SJCRH30 (cell line): ENCODE measurements around the gene KCNG1. TPM values are rescaled to one million over a fixed set of nuclear protein-coding genes. Genes with fewer than 3 reads are reported as not detected.

Experiments
- DNase-seq, 2 experiments: peaks; one replicate each; pipeline ENCODE4 v3.0.0-alpha.2; 2015 to 2020
- H3K27ac ChIP-seq: fragments of 250-450 bp; sonication (Bioruptor Pico); 2 replicates; pipeline ENCODE4 v1.5.1; 2020; ENCODE audit warnings: mild to moderate bottlenecking, moderate library complexity
- H3K27me3 ChIP-seq: fragments of 250-450 bp; sonication (Bioruptor Pico); 2 replicates; pipeline ENCODE4 v1.5.1; 2020; ENCODE audit warnings: mild to moderate bottlenecking, moderate library complexity
- H3K36me3 ChIP-seq: fragments of 250-450 bp; sonication (Bioruptor Pico); 2 replicates; pipeline ENCODE4 v1.5.1; 2020; ENCODE audit warnings: mild to moderate bottlenecking, moderate library complexity
- H3K4me1 ChIP-seq: fragments of 250-450 bp; sonication (Bioruptor Pico); 2 replicates; pipeline ENCODE4 v1.5.1; 2020; ENCODE audit warnings: mild to moderate bottlenecking, moderate library complexity
- H3K4me3 ChIP-seq: fragments of 250-450 bp; sonication (Bioruptor Pico); 2 replicates; pipeline ENCODE4 v1.5.1; 2020; ENCODE audit warnings: mild to moderate bottlenecking, moderate library complexity
- H3K9me3 ChIP-seq: fragments of 250-450 bp; sonication (Bioruptor Pico); replicated peaks from 2 replicates; pipeline ENCODE4 v1.5.1; 2020; ENCODE audit warnings: mild to moderate bottlenecking, moderate library complexity
- total RNA-seq: library from RNA; depleted of rRNA; stranded (reverse); fragments of >200 nt; shearing (Covaris generic); gene quantifications from 2 replicates; pipeline ENCODE4 v1.2.3, GENCODE V29; 2014; rRNA removed

The KCNG1 gene
- total RNA-seq, 1 experiment from 2014 or later: 9.3 TPM

DNA sequence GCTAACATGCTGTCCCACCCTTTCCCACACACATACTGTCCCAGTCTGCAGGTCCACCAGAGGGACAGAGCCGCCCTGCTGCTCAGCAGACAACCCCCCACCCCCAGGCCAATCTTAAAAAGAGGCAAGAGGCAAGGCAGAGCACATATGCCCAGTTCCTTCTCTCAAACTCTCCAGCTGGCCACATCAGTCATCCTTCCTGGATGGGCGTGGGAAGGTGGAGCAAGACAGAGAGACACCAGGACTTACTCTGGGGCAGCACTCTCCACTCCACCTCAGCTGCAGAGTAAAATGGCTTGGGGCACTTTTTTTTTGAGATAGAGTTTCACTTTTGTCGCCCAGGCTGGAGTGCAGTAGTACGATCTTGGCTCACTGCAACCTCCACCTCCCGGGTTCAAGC lies 53.5 kb downstream of the KCNG1 start:
- peak overlapping the region; percentile 76 for H3K27ac ChIP-seq
- peak; percentile 99 to 100 for DNase-seq
- peaks cover 34% of the 10 kb centered on the region for H3K4me1 ChIP-seq
- H3K9me3 ChIP-seq: peaks cover 1% of the 10 kb centered on the region; the same call in 1 of the 2 replicates
- no peaks in the 10 kb centered on the region for H3K27me3 ChIP-seq
- H3K36me3 ChIP-seq: no peaks in the 10 kb centered on the region
- H3K4me3 ChIP-seq: no peak overlapping the region

DNA sequence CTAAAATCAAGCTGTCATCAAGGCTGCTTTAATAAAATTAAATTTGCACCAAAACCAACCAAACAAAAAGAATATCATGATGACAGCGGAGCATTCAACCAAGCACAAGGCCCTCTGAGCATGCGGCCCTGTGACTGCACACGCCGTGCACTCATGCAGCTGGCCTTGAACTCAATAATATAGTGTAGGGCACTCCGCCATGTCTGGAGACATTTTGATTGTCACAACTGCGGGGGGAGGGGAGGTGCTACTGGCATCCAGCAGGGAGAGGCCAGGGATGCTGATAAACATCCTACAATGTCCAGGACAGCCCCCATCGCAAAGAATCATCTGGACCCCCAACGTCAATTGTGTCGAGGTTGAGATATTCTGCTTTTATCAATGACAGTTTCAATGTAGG lies 54.6 kb downstream of the KCNG1 start:
- Histone ChIP-seq H3K27me3 (no peaks in the 10 kb centered on the region), H3K27ac (peak overlapping the region; percentile 76), H3K4me1 (peaks cover 34% of the 10 kb centered on the region), H3K9me3 (no peaks in the 10 kb centered on the region), H3K36me3 (no peaks in the 10 kb centered on the region), H3K4me3 (no peak overlapping the region)
- peak; percentile 45 to 52 for DNase-seq

DNA sequence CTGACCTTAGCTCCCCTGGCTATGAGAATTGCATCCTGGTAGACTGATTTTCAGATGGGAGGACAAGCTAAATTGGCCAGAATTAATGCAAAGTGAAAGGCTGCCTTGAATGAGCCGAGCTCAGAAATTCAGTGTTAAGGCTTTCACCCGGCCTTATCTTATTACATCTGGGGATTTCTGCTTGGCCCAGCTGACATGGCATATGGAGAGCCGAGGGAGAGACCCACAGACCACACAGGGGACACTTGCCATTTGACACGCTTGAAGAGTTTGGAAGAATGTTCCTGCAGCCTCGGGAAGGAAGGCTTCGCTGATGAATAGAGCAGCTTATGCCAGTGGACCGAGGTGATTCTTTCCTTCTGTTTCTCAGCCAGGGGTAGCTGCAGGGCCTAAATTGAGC lies 55.3 kb downstream of the KCNG1 start:
- peaks cover 34% of the 10 kb centered on the region for H3K4me1 ChIP-seq
- no peaks in the 10 kb centered on the region for H3K36me3 ChIP-seq
- H3K9me3 ChIP-seq: no peaks in the 10 kb centered on the region
- peak overlapping the region; percentile 76 for H3K27ac ChIP-seq
- no peaks in the 10 kb centered on the region for H3K27me3 ChIP-seq
- peak overlapping the region; percentile 11; the same call in 1 of the 2 replicates for H3K4me3 ChIP-seq
- DNase-seq: peak; percentile 96 to 99

DNA sequence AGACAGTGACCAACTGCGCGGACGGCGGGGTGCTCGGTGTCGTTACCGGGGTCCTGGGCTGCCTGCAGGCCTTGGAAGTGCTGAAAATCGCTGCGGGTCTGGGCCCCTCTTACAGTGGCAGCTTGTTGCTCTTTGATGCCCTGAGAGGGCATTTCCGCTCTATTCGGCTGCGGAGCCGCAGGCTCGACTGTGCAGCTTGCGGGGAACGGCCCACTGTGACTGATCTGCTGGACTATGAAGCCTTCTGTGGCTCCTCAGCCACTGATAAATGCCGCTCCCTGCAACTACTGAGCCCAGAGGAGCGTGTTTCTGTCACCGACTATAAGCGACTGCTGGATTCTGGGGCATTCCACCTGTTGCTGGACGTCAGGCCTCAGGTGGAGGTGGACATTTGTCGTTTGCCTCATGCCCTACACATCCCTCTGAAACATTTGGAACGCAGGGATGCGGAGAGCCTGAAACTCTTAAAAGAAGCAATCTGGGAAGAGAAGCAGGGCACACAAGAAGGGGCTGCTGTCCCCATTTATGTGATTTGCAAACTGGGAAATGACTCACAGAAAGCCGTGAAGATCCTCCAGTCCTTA lies 63.3 kb downstream of the KCNG1 start:
- H3K4me1 ChIP-seq: peaks cover 7% of the 10 kb centered on the region; the same call in 1 of the 2 replicates
- peak overlapping the region; percentile 98; the same call in 1 of the 2 replicates for H3K27ac ChIP-seq
- H3K36me3 ChIP-seq: peaks cover 14% of the 10 kb centered on the region
- no peaks in the 10 kb centered on the region for H3K27me3 ChIP-seq
- H3K4me3 ChIP-seq: peak overlapping the region; percentile 91
- DNase-seq: no peak
- H3K9me3 ChIP-seq: no peaks in the 10 kb centered on the region

DNA sequence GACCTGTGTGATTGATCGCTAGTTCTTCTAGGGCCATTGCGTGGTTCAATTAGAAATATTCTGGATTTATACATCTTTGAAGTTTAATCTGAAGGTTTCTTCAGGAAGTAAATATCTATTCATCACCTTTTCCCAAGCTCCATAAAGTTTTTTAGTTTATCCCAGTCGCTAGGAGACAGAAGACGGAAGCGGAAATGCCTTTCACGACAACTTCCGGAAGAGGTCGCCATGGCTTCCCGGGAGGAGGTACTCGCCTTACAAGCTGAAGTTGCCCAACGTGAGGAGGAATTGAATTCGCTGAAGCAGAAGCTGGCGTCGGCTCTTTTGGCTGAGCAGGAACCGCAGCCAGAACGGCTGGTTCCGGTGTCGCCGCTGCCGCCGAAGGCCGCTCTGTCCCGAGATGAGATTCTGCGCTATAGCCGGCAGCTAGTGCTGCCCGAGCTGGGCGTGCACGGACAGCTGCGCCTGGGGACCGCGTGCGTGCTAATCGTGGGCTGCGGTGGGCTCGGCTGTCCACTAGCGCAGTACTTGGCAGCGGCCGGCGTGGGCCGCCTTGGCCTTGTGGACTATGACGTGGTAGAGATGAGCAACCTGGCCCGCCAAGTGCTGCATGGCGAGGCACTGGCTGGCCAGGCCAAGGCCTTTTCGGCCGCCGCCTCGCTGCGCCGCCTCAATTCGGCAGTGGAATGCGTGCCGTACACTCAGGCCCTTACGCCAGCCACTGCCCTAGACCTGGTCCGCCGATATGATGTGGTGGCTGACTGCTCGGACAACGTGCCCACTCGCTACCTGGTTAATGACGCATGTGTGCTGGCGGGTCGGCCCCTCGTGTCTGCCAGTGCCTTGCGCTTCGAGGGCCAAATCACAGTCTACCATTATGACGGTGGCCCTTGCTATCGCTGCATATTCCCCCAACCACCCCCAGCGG lies 64.0 kb downstream of the KCNG1 start, which contains the start of gene MOCS3:
TSS of gene MOCS3 (plus strand) at position 204 of the 928 bp plus-strand sequence. CDS start at position 229, 25 bp downstream.
- H3K27ac ChIP-seq: peak within 1 kb of the TSS; percentile 98
- DNase-seq: peak; percentile 94 to 97
- peak within 1 kb of the TSS; percentile 91 for H3K4me3 ChIP-seq
- H3K36me3 ChIP-seq: peaks cover 21% of the 10 kb centered on the region
- H3K4me1 ChIP-seq: peaks cover 7% of the 10 kb centered on the region; the same call in 1 of the 2 replicates
- H3K9me3 ChIP-seq: no peaks in the 10 kb centered on the region
- no peaks in the 10 kb centered on the region for H3K27me3 ChIP-seq

DNA sequence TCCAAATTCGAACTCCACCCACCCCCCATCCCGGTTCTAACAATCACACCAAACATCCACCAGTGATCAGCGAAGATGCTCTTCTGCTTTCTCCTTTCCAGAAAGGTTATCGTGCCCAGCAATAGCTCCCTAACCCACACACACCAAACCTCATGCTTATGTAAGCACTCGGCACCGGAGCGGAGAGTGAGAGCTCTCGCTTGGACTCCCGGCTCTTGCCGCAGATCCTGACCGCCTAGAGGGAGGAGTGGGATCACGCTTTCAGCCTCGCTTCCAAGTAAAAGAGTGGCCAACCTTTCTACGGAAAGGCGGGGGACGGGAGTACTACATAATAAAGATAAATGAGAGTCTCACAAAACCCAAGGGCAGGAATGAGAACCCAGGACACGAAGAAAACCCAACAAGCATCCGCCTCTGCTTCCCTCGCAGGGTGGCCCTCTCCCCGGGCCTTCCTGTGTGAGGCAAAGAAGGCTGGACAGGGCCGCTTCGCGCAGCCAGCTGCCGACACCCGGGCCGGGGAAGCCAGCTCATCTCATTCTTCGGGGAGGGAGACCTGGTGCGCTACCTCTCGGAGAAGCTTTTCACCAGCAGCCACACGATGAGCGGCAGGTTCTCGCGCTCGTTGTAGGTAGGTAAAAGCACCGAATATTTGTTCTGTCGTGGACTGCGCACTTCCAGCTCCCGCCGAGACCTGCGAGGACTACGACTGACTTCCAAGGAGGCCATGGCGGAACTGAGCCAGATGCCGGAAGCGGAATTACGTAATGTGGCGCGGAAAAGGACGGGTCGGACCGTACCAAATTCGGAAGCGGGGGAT lies 64.9 kb downstream of the KCNG1 start, which contains the start of gene DPM1:
TSS of gene DPM1 (minus strand) at position 735 of the 817 bp plus-strand sequence. CDS start at position 726, 9 bp downstream.
- Histone ChIP-seq H3K27me3 (no peaks in the 10 kb centered on the region), H3K4me1 (peaks cover 7% of the 10 kb centered on the region; the same call in 1 of the 2 replicates), H3K36me3 (peaks cover 30% of the 10 kb centered on the region), H3K4me3 (peak within 1 kb of the TSS; percentile 91), H3K27ac (peak within 1 kb of the TSS; percentile 98), H3K9me3 (no peaks in the 10 kb centered on the region)
- peak; percentile 92 to 97 for DNase-seq

DNA sequence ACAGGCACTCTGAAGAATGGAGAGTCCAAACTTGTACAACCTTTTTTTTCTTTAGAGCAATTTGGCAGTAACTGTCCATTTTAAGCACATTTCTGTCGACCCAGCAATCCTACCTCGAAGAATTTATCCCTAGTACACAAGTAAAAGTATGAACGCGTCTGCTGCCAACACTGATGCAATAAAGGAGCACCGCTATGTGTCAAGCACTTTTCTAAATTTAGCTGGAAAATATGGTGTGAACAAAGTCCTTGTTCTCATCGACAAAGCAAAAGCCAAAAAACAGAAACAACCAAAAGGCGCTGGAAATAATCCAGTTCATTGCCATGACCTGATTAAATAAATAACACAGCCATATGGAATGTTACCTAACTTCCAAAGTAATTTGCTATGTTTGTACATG lies 65.6 kb downstream of the KCNG1 start:
- Histone ChIP-seq H3K4me1 (peaks cover 7% of the 10 kb centered on the region; the same call in 1 of the 2 replicates), H3K4me3 (peak overlapping the region; percentile 91), H3K27me3 (no peaks in the 10 kb centered on the region), H3K36me3 (peaks cover 33% of the 10 kb centered on the region), H3K27ac (peak overlapping the region; percentile 98; the same call in 1 of the 2 replicates), H3K9me3 (no peaks in the 10 kb centered on the region)
- no peak for DNase-seq

DNA sequence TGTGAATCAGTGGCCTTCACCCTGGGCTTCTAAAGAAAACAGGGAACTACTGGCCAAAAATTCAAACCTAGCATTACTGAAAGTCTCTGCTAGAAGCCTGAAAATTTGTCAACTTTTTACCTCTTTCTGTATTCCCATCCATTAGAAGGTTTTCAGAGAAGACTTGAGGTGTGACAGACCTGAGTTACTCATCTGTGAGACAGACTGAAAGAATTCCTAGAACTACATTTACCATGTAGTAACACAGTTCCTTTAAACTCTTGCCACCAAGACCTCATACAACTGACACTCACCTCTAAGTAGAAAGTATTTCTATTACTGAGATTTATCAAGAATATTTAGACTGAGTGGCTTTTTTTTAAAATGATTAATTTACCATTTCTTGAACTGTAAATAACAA lies 69.1 kb downstream of the KCNG1 start:
- Histone ChIP-seq H3K4me1 (peaks cover 4% of the 10 kb centered on the region; the same call in 1 of the 2 replicates), H3K9me3 (no peaks in the 10 kb centered on the region), H3K27ac (no peak overlapping the region), H3K4me3 (no peak overlapping the region), H3K27me3 (no peaks in the 10 kb centered on the region), H3K36me3 (peaks cover 59% of the 10 kb centered on the region)
- no peak for DNase-seq

Other genes starting within 250 kb of the KCNG1 start
- gene BCAS4, start 228.0 kb downstream of the KCNG1 start, total RNA-seq: 5.3 and 5.8 TPM in 2 replicates
- 43.5 and 47.5 TPM in 2 replicates for gene ADNP, start 91.7 kb downstream of the KCNG1 start, total RNA-seq
- 153 and 164 TPM in 2 replicates for gene DPM1, start 64.6 kb downstream of the KCNG1 start, total RNA-seq
- 14.8 and 15.1 TPM in 2 replicates for gene MOCS3, start 64.3 kb downstream of the KCNG1 start, total RNA-seq